Endothelial cell of umbilical vein (primary cell): ENCODE measurements around the gene OSBPL1A. TPM values are rescaled to one million over a fixed set of nuclear protein-coding genes. Genes with fewer than 3 reads are reported as not detected.

Experiments
- BruUV-seq: library from RNA; stranded (reverse); fragments of 400-500 nt; replicated peaks from 2 replicates; lab custom pipeline; 2021; lab: Mats Ljungman, UMichigan
- CTCF ChIA-PET: fragments of 300-600, 350-600 bp; sonication (Branson Sonifier 250); formaldehyde crosslinking; loops from one replicate; lab custom pipeline; 2021; ENCODE audit warnings: antibody characterized with exemption, inconsistent platforms; lab: Charles Lee
- POLR2A ChIA-PET: fragments of 300-600, 350-600 bp; sonication (Branson Sonifier 250); formaldehyde crosslinking; loops from one replicate; lab custom pipeline; 2021; ENCODE audit warnings: antibody characterized with exemption, inconsistent platforms; lab: Charles Lee
- DNase-seq: peaks from one replicate; pipeline ENCODE4 v3.0.0-alpha.2; 2011; ENCODE audit warnings: low read depth, low spot score
- FAIRE-seq: peaks from 2 replicates; lab custom pipeline; 2011; peaks lifted over from hg19 to GRCh38; lab: Jason Lieb, UNC
- H2AFZ ChIP-seq: 2 replicates; pipeline ENCODE4 v1.6.0; 2012; ENCODE audit warnings: low read depth, low read length, control low read depth, inconsistent platforms
- H3K27ac ChIP-seq: 2 replicates; pipeline ENCODE4 v1.5.1; 2011; ENCODE audit warnings: low read depth, mild to moderate bottlenecking, control low read depth, low read length, moderate library complexity; ENCODE audit not compliant: insufficient read depth
- H3K27me3 ChIP-seq, 2 experiments: 2 replicates each; pipeline versions ENCODE4 v1.6.0 to v1.6.1; 2011; ENCODE audit warnings: low read length in 2 of 2, mixed read lengths in 1 of 2; ENCODE audit not compliant: control insufficient read depth in 2 of 2, insufficient read depth in 2 of 2
- H3K36me3 ChIP-seq, 2 experiments: 2 replicates in 1 of 2; 3 replicates in 1 of 2; pipeline ENCODE4 v1.5.1; 2011; ENCODE audit warnings: low read length in 2 of 2, mild to moderate bottlenecking in 1 of 2, moderate library complexity in 1 of 2; ENCODE audit not compliant: control insufficient read depth in 2 of 2, insufficient read depth in 2 of 2; ENCODE audit errors: extremely low read depth in 1 of 2
- H3K4me1 ChIP-seq: 3 replicates; pipeline ENCODE4 v1.5.1; 2011; ENCODE audit warnings: mild to moderate bottlenecking, low read length; ENCODE audit not compliant: control insufficient read depth, insufficient read depth; ENCODE audit errors: extremely low read depth
- H3K4me2 ChIP-seq: 2 replicates; pipeline ENCODE4 v1.6.1; 2011; ENCODE audit warnings: low read length, control low read depth, mixed read lengths; ENCODE audit not compliant: insufficient read depth
- H3K4me3 ChIP-seq, 3 experiments: fragments of 200-600 bp in 1 of 3; sonication (generic), shearing (Covaris generic) in 1 of 3; replicated peaks in 1 of 3; 2 replicates each; pipeline ENCODE4 v1.5.1; 2011 to 2016; ENCODE audit warnings: control low read depth in 3 of 3, low read length in 3 of 3, mild to moderate bottlenecking in 2 of 3, inconsistent platforms in 1 of 3, low read depth in 1 of 3, moderate library complexity in 1 of 3; ENCODE audit not compliant: insufficient read depth in 1 of 3
- H3K79me2 ChIP-seq: 2 replicates; pipeline ENCODE4 v1.6.0; 2012; ENCODE audit warnings: low read length, inconsistent platforms; ENCODE audit not compliant: control insufficient read depth, insufficient read depth
- H3K9ac ChIP-seq: replicated peaks from 2 replicates; pipeline ENCODE3; 2011; ENCODE audit warnings: low read length, control low read depth; ENCODE audit not compliant: insufficient read depth; ENCODE audit errors: extremely low read depth
- H3K9me1 ChIP-seq: replicated peaks from 3 replicates; pipeline ENCODE4 v1.6.0; 2011; ENCODE audit warnings: mild to moderate bottlenecking, low read length; ENCODE audit not compliant: control insufficient read depth, insufficient read depth; ENCODE audit errors: extremely low read depth
- H3K9me3 ChIP-seq: replicated peaks from 2 replicates; pipeline ENCODE4 v1.5.1; 2012; ENCODE audit warnings: low read length, inconsistent platforms; ENCODE audit not compliant: control insufficient read depth, insufficient read depth
- H4K20me1 ChIP-seq: replicated peaks from 2 replicates; pipeline ENCODE3; 2011; ENCODE audit warnings: mild to moderate bottlenecking, low read length; ENCODE audit not compliant: control insufficient read depth, insufficient read depth; ENCODE audit errors: extremely low read depth
- CTCF ChIP-seq, 2 donors: IDR thresholded peaks; 1 replicate in 1 of 2; 2 replicates in 1 of 2; pipeline ENCODE4 v1.5.1; 2011; ENCODE audit warnings: low read length in 2 of 2, mild to moderate bottlenecking in 2 of 2, moderate library complexity in 2 of 2, control low read depth in 1 of 2, inconsistent platforms in 1 of 2, low read depth in 1 of 2; ENCODE audit not compliant: insufficient read depth in 1 of 2; ENCODE audit errors: extremely low read depth in 1 of 2
- EZH2 ChIP-seq: IDR thresholded peaks from 2 replicates; pipeline ENCODE4 v1.6.1; 2012; ENCODE audit warnings: borderline replicate concordance, low read depth, mild to moderate bottlenecking, moderate library complexity, low read length, inconsistent platforms; ENCODE audit not compliant: severe bottlenecking
- FOS ChIP-seq: IDR thresholded peaks from 2 replicates; pipeline ENCODE4 v1.6.1; 2011; ENCODE audit warnings: mild to moderate bottlenecking, low read length, moderate library complexity, borderline replicate concordance; ENCODE audit not compliant: insufficient read depth
- GATA2 ChIP-seq: IDR thresholded peaks from 2 replicates; pipeline ENCODE4 v1.7.0; 2011; ENCODE audit warnings: low read depth, mild to moderate bottlenecking, moderate library complexity, mixed read lengths, low read length; ENCODE audit not compliant: insufficient read length, insufficient read depth
- dilution Hi-C: fragments of 300-500 bp; cut with MboI; formaldehyde crosslinking; loops from one replicate; pipeline ENCODE4 v1.15.0; 2019; ENCODE audit warnings: low sequenced_read_pairs; ENCODE audit not compliant: extremely low pct_ligation_motif_present
- intact Hi-C: fragments of 100-400 bp; cut with micrococcal nuclease; formaldehyde crosslinking; loops from one replicate; pipeline ENCODE4 v1.10.0; 2022
- polyA plus RNA-seq, 4 experiments: library from polyadenylated mRNA; depleted of rRNA in 3 of 4; stranded (reverse) in 3 of 4; unstranded in 1 of 4; fragments of >200 nt; gene quantifications; 2 replicates each; pipeline versions ENCODE4 v1.2.1 to v1.2.3, GENCODE V29; 2011 to 2012; ENCODE audit warnings: missing spikeins in 1 of 4
- total RNA-seq: library from RNA; stranded (reverse); gene quantifications from 2 replicates; pipeline ENCODE4 v1.2.3, GENCODE V29; 2021
- TF ChIP-seq, protein P1 (sequence below): IDR thresholded peaks from 2 replicates; pipeline ENCODE4 v1.6.1; 2011; ENCODE audit not compliant: insufficient read depth, insufficient read length

Gene OSBPL1A
- total and polyA plus RNA-seq, 2 donors (not counting 3 experiments of a cell fraction or from before 2014, with no cell fraction given) = 6.4 to 16.5 TPM

GRCh38 chr18:24362757-24363156 lies 34.9 kb downstream of the OSBPL1A start:
- dilution Hi-C loops (no loop called here), intact Hi-C loops (no loop called here)
- H3K79me2 ChIP-seq = no peaks in the 10 kb centered on the region
- no peak overlapping the region for H3K4me2 ChIP-seq
- BruUV-seq = no TSS peak
- H3K27me3 ChIP-seq = no peaks in the 10 kb centered on the region
- DNase-seq (no peak), FAIRE-seq (no peak)
- no peaks in the 10 kb centered on the region for H3K9me3 ChIP-seq
- no peaks in the 10 kb centered on the region for H3K4me1 ChIP-seq
- H3K27ac ChIP-seq = no peak overlapping the region
- H3K4me3 ChIP-seq = no peak overlapping the region
- no peak overlapping the region for H3K9ac ChIP-seq
- no peaks in the 10 kb centered on the region for H4K20me1 ChIP-seq
- ChIA-PET POLR2A (no interaction called here), CTCF (interaction anchor here (0.8 to 8.1 kb wide), 5 partner anchors 10 to 186 kb away, joined by 3 to 355 read pairs (median 6); partner anchors contain the start of gene OSBPL1A)
- peaks cover 0 to 3% of the 10 kb centered on the region in 2 experiments for H3K36me3 ChIP-seq
- H2AFZ ChIP-seq = no peak overlapping the region
- no peaks in the 10 kb centered on the region for H3K9me1 ChIP-seq
- TF ChIP-seq GATA2 (no peak), CTCF (IDR thresholded peaks at IDR 0.05; ENCODE audit: extremely low read depth in 1 of 2, insufficient read depth in 1 of 2, low read depth in 1 of 2, low read length in 2 of 2) (no peak), EZH2 (no peak), FOS (no peak)
- TF ChIP-seq, protein P1, sequence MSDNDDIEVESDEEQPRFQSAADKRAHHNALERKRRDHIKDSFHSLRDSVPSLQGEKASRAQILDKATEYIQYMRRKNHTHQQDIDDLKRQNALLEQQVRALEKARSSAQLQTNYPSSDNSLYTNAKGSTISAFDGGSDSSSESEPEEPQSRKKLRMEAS = no peak
